ENCODE measurements around the gene BTBD9.

Gene BTBD9

GRCh38 chr6:38305995-38306681 lies 333.6 kb downstream of the BTBD9 start:
- no peaks in the 10 kb centered on the region for H3K27me3 ChIP-seq (ENCODE audit: insufficient read depth, low read depth, severe bottlenecking)
- H3K4me3 ChIP-seq (ENCODE audit: low read depth, low read length) = no peak overlapping the region
- TF ChIP-seq CTCF (IDR thresholded peaks at IDR 0.05; ENCODE audit: low read depth, low read length) = no peak
- DNase-seq = no peak
- H3K27ac ChIP-seq = no peak overlapping the region
- no peaks in the 10 kb centered on the region for H3K36me3 ChIP-seq
- H3K9me3 ChIP-seq (ENCODE audit: severe bottlenecking) = no peaks in the 10 kb centered on the region

GRCh38 chr6:38302838-38303237 lies 336.9 kb downstream of the BTBD9 start:
- no peaks in the 10 kb centered on the region for H3K27me3 ChIP-seq (ENCODE audit: insufficient read depth, low read depth, severe bottlenecking)
- TF ChIP-seq CTCF (IDR thresholded peaks at IDR 0.05; ENCODE audit: low read depth, low read length) = no peak
- H3K27ac ChIP-seq = no peak overlapping the region
- DNase-seq = no peak
- H3K36me3 ChIP-seq = no peaks in the 10 kb centered on the region
- H3K4me3 ChIP-seq (ENCODE audit: low read depth, low read length) = no peak overlapping the region
- H3K9me3 ChIP-seq (ENCODE audit: severe bottlenecking) = peaks cover 3% of the 10 kb centered on the region

- no peak for DNase-seq
- H3K27me3 ChIP-seq (ENCODE audit: insufficient read depth, low read depth, severe bottlenecking) = no peaks in the 10 kb centered on the region
- no peak for TF ChIP-seq CTCF (IDR thresholded peaks at IDR 0.05; ENCODE audit: low read depth, low read length)
- H3K27ac ChIP-seq = no peak overlapping the region
- H3K9me3 ChIP-seq (ENCODE audit: severe bottlenecking) = peaks cover 3% of the 10 kb centered on the region
- no peaks in the 10 kb centered on the region for H3K36me3 ChIP-seq
- no peak overlapping the region for H3K4me3 ChIP-seq (ENCODE audit: low read depth, low read length)
These were observed 337.6 kb downstream of the BTBD9 start for GRCh38 chr6:38302081-38302480.

- DNase-seq = no peak
- Histone ChIP-seq H3K36me3 (peaks cover 13% of the 10 kb centered on the region), H3K27ac (no peak overlapping the region), H3K9me3 (ENCODE audit: severe bottlenecking) (peaks cover 10% of the 10 kb centered on the region), H3K4me3 (ENCODE audit: low read depth, low read length) (no peak overlapping the region), H3K27me3 (ENCODE audit: insufficient read depth, low read depth, severe bottlenecking) (no peaks in the 10 kb centered on the region)
- TF ChIP-seq CTCF (IDR thresholded peaks at IDR 0.05; ENCODE audit: low read depth, low read length) = no peak
These were observed 349.5 kb downstream of the BTBD9 start for GRCh38 chr6:38290133-38290799.

GRCh38 chr6:38287487-38287886 lies 352.2 kb downstream of the BTBD9 start:
- Histone ChIP-seq H3K4me3 (ENCODE audit: low read depth, low read length) (no peak overlapping the region), H3K27me3 (ENCODE audit: insufficient read depth, low read depth, severe bottlenecking) (no peaks in the 10 kb centered on the region), H3K9me3 (ENCODE audit: severe bottlenecking) (no peaks in the 10 kb centered on the region), H3K36me3 (peaks cover 13% of the 10 kb centered on the region), H3K27ac (no peak overlapping the region)
- DNase-seq = no peak
- TF ChIP-seq CTCF (IDR thresholded peaks at IDR 0.05; ENCODE audit: low read depth, low read length) = no peak

Data from WERI-Rb-1 (cell line).